Measurements from ENCODE around the gene UMODL1.
"Not testable (repeated sequence)": the region's sequence is repeated elsewhere in the genome, so short reads cannot be mapped to it uniquely, and the experiment has no call there.

Gene UMODL1

GRCh38 chr21:42102076-42102475 lies 31.0 kb downstream of the UMODL1 start:
- no peak for DNase-seq

- no peak for DNase-seq
These were observed 31.4 kb downstream of the UMODL1 start for GRCh38 chr21:42102526-42102925.

- no peak for DNase-seq
These were observed 31.9 kb downstream of the UMODL1 start for GRCh38 chr21:42102991-42103390.

- DNase-seq: no peak
These were observed 32.7 kb downstream of the UMODL1 start for GRCh38 chr21:42103843-42104242.

- DNase-seq: no peak
These were observed 34.6 kb downstream of the UMODL1 start for GRCh38 chr21:42105476-42106315.

- no peak for DNase-seq
These were observed 35.3 kb downstream of the UMODL1 start for GRCh38 chr21:42106425-42106824.

GRCh38 chr21:42107177-42107880 lies 36.2 kb downstream of the UMODL1 start:
- DNase-seq: no peak

- DNase-seq: peak; percentile 71
These were observed 36.9 kb downstream of the UMODL1 start for GRCh38 chr21:42107881-42108553.

- DNase-seq: no peak
These were observed 37.6 kb downstream of the UMODL1 start for GRCh38 chr21:42108554-42109340.

- DNase-seq: no peak
These were observed 38.4 kb downstream of the UMODL1 start for GRCh38 chr21:42109473-42109872.

- no peak for DNase-seq
These were observed 38.9 kb downstream of the UMODL1 start for GRCh38 chr21:42109873-42110525.

- DNase-seq: no peak
These were observed 39.8 kb downstream of the UMODL1 start for GRCh38 chr21:42110691-42111469.

GRCh38 chr21:42111470-42111743 lies 40.3 kb downstream of the UMODL1 start:
- DNase-seq: no peak

- DNase-seq: no peak
These were observed 40.7 kb downstream of the UMODL1 start for GRCh38 chr21:42111811-42112210.

- no peak for DNase-seq
These were observed 41.1 kb downstream of the UMODL1 start for GRCh38 chr21:42112238-42112637.

GRCh38 chr21:42112857-42113256 lies 41.7 kb downstream of the UMODL1 start:
- DNase-seq: peak; percentile 56

- no peak for DNase-seq
These were observed 42.9 kb downstream of the UMODL1 start for GRCh38 chr21:42113926-42114409.

GRCh38 chr21:42114646-42115045 lies 43.5 kb downstream of the UMODL1 start:
- no peak for DNase-seq

GRCh38 chr21:42115136-42115683 lies 44.1 kb downstream of the UMODL1 start:
- no peak for DNase-seq

- DNase-seq: not testable (repeated sequence)
These were observed 45.4 kb downstream of the UMODL1 start for GRCh38 chr21:42116551-42116950.

All from GDM1 (cell line).